ENCODE results near the gene KCNMA1.

DNA sequence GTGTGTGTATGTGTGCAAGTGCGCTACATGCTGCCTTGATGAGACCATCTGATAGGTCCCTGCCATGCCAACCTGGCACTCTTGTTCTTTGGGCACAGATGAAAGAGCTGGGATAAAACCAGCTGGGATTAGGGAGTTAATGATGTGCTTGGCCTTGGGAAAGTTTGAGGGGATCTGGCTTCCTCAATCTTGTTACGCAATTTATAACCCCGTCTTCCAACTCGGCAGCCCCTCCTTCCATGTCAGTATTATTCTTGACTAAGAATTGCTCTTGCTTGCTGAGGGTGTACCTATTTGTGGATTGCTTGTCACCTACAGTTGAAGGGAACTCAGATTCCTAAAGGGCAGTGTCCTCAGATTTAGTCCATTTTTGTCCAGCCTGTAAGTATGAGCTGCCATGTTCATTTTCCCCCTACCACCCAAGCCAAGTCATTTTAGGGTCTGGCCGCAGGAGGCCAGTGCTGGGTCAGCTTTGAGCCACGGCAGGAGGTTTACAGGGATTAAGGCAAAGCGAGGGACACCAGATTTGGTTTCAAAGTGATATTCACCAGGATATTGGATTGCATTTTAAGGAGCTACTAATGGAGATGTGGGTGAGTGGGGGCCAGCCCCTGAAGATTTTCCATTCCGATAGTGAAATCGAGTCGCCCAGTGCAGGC, 34.1 kb upstream of the KCNMA1 start:
- no peak for TF ChIP-seq CTCF (IDR thresholded peaks at IDR 0.05; ENCODE audit: insufficient read depth, low read length, poor library complexity, severe bottlenecking)
- TF ChIP-seq EZH2phosphoT487 (conservative IDR thresholded peaks at IDR 0.05; ENCODE audit: low read length) = no peak

Data from SU-DHL-6 (cell line).